Mononuclear cell (primary cell): Measurements from ENCODE around the gene TRIM52. TPM values are rescaled to one million over a fixed set of nuclear protein-coding genes. Genes with fewer than 3 reads are reported as not detected.

Experiments used
- H3K27me3 ChIP-seq: 2 replicates; pipeline ENCODE4 v1.6.0; 2011; ENCODE audit warnings: low read length, control low read depth; ENCODE audit not compliant: insufficient read depth
- H3K4me1 ChIP-seq: 2 replicates; pipeline ENCODE4 v1.5.1; 2011; ENCODE audit warnings: mild to moderate bottlenecking, low read length, control low read depth; ENCODE audit not compliant: insufficient read depth
- H3K4me3 ChIP-seq: 2 replicates; pipeline ENCODE4 v1.5.1; 2011; ENCODE audit warnings: mild to moderate bottlenecking, low read length, moderate library complexity
- H3K9me3 ChIP-seq: 2 replicates; pipeline ENCODE4 v1.5.1; 2011; ENCODE audit warnings: low read depth, mild to moderate bottlenecking, control low read depth, low read length
- total RNA-seq: library from RNA; depleted of rRNA; stranded (reverse); fragments of >200 nt; gene quantifications from one replicate; pipeline ENCODE4 v1.2.3, GENCODE V29; 2012

TRIM52 gene
- total RNA-seq, 1 donor = 17.5 TPM

DNA sequence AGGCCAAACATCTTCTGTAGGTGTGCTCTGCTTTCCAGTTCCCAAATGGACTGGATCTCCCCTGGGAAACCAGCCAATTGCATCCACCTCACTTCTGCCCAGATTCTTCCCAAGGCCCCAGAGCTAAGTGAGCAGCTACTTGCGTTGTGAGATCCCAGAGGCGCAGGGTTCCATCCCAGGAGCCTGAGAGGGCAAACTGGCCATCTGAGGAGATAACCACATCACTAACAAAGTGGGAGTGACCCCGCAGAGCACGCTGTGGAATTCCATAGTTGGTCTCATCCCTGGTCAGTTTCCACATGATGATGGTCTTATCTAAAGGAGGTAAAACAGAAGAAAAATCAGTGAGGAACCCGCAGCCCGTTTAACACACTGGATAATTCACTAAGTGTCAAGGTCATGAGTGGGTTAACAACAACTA, 18.9 kb downstream of the TRIM52 start:
- Histone ChIP-seq H3K27me3 (no peaks in the 10 kb centered on the region), H3K4me3 (peak overlapping the region; percentile 82), H3K9me3 (no peaks in the 10 kb centered on the region), H3K4me1 (peaks cover 45% of the 10 kb centered on the region)

DNA sequence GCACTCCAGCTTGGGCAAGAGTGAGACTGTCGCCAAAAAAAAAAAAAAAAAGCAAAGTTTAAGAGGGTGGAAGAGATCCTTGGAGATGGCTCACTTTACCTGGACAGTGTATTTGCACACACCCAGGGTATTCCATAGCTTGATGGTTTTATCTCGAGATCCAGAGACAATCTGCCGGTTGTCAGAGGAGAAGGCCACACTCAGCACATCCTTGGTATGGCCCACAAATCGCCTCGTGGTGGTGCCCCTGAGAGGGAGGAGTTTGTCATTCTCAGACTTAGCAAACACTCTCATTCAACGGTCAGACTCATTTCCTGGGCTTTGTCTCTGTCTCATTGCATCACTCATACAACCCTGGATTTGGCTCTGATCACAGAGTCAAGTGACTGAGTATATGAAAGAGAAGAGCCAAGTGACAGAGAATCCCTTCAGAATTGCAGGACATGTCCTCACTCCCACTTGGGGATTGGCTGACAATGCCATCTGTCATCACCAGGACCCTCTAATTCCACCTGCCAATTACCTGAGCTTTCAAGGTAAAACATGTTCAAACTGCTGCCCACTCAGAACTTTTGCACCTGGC, 19.5 kb downstream of the TRIM52 start:
- no peaks in the 10 kb centered on the region for H3K27me3 ChIP-seq
- H3K4me3 ChIP-seq = no peak overlapping the region
- no peaks in the 10 kb centered on the region for H3K9me3 ChIP-seq
- H3K4me1 ChIP-seq = peaks cover 41% of the 10 kb centered on the region

DNA sequence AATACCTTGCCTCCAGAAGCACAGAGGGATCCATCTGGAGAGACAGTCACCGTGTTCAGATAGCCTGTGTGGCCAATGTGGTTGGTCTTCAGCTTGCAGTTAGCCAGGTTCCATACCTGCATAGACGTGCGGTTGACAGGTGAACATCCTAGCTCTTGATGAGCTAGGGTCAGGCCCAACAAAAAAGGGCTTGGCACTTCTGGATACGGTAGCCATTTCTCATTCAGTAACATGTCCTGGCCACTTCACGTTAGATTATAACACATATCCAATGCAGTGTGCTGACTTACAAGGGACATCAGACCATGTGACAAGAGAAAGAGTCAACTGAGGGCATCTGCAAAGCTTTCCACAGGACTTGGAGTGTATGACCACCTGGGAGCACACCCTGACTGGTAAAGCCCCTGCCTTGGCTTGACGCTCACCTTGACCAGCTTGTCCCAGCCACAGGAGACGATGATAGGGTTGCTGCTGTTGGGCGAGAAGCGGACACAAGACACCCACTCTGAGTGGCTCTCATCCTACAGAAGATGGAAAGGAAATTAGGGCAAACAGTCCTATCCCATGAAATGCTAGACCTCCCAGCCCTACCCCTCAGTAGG, 21.8 kb downstream of the TRIM52 start:
- no peak overlapping the region for H3K4me3 ChIP-seq
- no peaks in the 10 kb centered on the region for H3K27me3 ChIP-seq
- no peaks in the 10 kb centered on the region for H3K9me3 ChIP-seq
- H3K4me1 ChIP-seq = peaks cover 21% of the 10 kb centered on the region

DNA sequence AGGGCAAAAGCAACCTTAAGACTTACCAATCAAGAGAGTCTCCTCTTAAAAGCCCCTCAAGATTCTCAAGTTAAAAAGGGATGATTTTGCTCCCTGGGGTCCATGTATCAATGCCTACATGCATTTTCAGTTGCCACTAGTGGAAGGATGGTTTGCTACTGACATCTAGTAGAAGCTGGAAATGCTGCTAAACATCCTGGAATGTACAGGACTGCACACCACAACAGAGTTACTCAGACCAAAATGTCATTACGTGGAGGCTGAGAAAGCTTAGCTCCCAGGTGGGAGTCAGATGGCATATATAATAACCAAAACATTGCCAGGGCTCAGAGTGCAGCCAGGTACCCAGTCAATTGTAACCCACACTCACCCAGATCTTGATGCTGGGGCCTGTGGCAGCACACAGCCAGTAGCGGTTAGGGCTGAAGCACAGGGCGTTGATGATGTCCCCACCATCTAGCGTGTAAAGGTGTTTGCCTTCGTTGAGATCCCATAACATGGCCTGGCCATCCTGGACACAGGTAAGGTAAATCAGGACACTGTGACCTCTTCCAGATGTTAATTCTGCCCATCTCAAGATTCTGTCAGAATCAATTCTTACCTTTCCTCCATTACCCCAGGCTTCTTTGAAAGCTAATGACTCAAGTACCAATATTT, 23.1 kb downstream of the TRIM52 start:
- no peaks in the 10 kb centered on the region for H3K9me3 ChIP-seq
- no peak overlapping the region for H3K4me3 ChIP-seq
- H3K27me3 ChIP-seq = no peaks in the 10 kb centered on the region
- H3K4me1 ChIP-seq = peaks cover 19% of the 10 kb centered on the region

DNA sequence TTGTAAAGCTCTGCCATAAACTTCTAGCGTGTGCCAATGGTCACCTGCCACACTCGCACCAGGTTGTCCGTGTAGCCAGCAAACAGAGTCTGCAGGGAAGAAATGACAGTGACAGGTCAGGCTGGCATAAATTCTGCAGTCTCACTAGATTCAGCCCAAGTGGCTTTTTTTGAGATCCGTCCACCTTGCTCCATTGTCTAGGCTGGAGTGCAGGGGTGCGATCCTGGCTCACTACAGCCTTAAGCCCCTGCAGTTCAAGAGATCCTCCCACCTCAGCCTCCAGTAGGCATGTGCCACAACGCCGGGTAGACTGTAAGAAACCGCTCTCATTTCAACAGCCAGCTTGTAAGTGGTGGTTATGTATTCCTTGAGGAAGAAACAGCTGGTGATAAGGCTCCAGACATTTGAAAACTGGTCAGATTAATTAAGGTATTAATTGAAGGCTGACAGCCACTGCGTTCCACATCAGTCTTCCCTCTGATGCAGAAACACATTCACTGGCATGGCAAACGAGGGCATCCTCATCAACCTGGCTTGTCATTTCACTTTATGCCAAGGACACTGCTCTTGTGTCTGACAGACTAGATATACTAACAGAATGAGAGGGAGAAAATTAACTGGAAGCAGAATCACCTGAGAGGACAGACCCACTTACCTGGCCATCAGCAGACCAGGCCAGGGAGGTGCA, 23.8 kb downstream of the TRIM52 start:
- peaks cover 12% of the 10 kb centered on the region for H3K4me1 ChIP-seq
- no peak overlapping the region for H3K4me3 ChIP-seq
- H3K27me3 ChIP-seq = no peaks in the 10 kb centered on the region
- H3K9me3 ChIP-seq = no peaks in the 10 kb centered on the region

DNA sequence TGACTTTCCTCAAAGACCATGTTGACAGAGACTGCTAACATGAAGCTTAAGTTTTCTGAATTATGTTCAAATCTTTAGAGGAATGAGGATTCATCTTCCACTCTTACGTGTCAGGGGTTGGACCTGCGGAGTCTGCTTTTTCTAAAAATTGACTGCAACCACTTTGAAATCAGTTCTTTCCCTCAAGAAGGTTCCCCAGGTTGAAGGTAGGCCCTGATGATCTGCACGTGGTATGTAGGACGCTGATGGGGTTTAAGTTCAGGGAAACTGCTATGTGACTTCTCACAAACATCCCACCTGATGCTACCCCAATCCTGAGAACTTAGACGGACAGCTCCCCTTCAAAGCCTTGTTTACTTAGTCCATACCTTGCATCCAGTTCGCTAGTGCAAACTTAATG, 24.5 kb downstream of the TRIM52 start:
- H3K4me3 ChIP-seq = no peak overlapping the region
- H3K27me3 ChIP-seq = no peaks in the 10 kb centered on the region
- no peaks in the 10 kb centered on the region for H3K9me3 ChIP-seq
- peaks cover 5% of the 10 kb centered on the region for H3K4me1 ChIP-seq

DNA sequence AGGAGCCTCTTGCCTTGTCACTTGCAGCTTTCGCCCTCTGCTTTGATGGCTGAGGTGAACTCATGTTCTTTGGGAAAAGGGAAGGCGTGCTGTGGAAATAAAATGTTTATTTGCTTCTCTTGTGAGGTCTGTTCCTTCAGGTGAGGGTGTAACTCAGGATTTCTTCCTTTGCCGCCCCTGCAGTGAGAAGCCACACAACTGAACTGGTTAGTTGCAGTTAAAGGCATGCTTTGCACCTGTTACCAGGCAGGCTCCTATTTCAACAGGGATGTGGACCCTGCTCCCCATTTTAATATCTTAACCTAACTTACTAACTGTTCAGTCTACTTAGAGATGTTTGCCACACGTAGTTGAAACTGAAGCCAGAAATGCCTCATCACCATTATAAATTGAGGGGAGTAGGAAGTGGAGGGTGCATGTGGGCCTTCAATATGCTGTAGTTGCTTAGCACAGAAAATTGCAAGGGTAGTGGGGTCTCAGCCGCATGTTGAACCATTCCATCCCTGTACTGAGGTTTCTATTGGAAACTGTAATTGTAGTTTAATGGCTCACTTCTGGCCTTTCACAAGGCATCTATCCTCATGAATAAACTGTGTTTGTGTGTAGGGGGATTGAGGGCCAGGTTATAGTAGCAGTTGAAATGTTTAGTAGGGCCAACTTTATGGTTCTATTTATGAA, 25.1 kb downstream of the TRIM52 start:
- Histone ChIP-seq H3K27me3 (no peaks in the 10 kb centered on the region), H3K9me3 (no peaks in the 10 kb centered on the region), H3K4me1 (no peaks in the 10 kb centered on the region), H3K4me3 (no peak overlapping the region)

DNA sequence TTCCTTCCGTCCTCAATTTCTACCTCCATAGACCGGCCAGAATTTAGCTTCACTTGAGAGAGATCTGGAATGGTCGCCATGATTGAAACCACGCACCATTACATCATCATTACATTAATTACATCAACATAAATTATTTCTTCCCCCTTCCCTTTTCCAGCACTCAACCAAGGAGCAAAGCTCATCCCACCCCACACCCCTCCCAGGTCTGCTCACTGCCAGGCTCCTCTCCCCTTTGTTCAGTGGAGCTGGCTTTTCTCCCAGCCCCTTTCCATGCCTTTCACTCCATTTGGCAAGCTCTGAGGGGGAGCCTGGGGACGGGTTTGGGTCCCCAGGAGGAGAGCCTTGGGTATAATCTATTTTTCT, 25.6 kb downstream of the TRIM52 start:
- Histone ChIP-seq H3K4me1 (no peaks in the 10 kb centered on the region), H3K9me3 (no peaks in the 10 kb centered on the region), H3K27me3 (no peaks in the 10 kb centered on the region), H3K4me3 (no peak overlapping the region)

DNA sequence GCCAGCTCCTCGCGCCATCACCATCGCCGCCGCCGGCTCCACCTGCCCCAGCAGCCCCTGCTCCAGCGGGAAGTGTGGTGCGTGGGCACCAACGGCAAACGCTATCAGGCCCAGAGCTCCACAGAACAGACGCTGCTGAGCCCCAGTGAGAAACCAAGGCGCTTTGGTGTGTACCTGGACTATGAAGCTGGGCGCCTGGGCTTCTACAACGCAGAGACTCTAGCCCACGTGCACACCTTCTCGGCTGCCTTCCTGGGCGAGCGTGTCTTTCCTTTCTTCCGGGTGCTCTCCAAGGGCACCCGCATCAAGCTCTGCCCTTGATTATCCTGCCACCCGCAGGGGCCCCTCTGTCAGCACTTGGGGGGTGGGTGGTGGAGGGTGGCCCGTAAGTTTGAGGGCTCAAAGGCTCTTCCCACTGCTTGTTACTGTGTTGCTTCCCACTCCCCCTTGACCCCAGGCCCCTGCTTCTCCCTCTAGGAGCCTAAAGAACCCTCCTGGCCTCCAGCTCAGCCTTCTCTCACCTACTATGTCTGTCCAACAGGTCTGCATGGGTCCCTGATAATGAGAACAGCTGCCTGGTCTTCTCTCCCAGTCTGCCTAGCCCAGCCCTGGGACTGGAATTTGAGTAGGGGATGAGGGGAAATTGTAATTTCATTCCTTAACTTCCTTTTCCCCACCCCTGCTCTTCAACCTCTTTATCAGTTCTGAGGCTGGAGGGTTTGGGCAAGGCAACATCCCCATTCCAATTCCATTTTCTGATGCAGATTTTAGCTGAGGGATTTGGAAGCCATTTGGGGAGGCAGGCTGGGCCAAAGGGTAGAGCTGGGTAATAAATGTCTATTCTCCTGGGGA, 26.3 kb downstream of the TRIM52 start:
- H3K27me3 ChIP-seq = no peaks in the 10 kb centered on the region
- no peaks in the 10 kb centered on the region for H3K4me1 ChIP-seq
- H3K9me3 ChIP-seq = no peaks in the 10 kb centered on the region
- H3K4me3 ChIP-seq = no peak overlapping the region

DNA sequence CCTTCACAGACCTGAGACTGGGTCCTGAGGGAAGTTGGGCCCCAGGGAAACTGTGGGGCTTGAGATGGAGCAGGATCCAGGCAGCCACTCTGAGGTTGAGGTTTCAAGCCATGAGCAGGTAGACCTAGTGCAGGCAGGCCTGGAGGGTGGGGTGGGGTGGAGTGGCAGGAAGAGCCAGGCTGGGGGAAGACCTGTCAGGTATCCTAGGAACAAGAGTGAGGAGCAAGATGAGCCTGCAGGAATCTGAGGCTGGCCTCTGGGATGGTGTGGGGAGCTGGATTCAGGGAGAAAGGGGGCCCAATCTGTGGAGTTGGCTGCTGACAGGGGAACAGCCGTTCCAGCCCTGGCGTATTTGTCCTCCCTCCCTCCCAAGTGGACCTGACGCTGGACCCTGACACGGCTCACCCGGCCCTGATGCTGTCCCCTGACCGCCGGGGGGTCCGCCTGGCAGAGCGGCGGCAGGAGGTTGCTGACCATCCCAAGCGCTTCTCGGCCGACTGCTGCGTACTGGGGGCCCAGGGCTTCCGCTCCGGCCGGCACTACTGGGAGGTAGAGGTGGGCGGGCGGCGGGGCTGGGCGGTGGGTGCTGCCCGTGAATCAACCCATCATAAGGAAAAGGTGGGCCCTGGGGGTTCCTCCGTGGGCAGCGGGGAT, 27.0 kb downstream of the TRIM52 start:
- Histone ChIP-seq H3K27me3 (no peaks in the 10 kb centered on the region), H3K4me3 (no peak overlapping the region), H3K9me3 (no peaks in the 10 kb centered on the region), H3K4me1 (no peaks in the 10 kb centered on the region)

DNA sequence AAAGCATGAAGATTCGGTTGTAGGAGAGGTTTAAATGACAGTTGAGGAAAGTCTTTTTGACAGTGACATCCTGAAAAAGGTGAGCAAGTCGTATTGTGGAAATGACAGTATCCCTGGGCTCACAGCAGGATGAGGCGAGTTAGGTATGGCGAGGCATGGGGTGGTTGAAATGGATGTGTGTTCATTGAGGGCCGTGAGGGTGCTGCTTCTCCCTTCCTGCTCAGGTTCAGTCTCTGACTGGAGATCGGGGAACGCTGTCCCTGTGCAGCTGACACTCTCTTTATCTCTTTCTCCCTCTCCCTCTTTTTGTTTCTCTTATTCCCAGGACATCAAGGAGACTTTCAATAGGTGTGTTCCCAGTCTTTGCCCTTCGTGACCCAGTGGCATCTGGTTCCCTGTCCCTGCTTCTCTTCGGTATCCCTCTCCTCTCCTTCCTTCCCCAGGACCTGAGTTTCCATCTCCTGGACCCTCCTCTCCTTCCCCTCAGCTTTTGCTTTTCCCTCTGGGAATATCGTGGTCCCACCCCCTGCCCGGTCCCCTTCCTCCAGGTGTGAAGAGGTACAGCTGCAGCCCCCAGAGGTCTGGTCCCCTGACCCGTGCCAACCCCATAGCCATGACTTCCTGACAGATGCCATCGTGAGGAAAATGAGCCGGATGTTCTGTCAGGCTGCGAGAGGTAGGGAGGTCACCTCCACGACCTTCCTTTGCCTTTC, 27.7 kb downstream of the TRIM52 start:
- Histone ChIP-seq H3K9me3 (no peaks in the 10 kb centered on the region), H3K4me3 (no peak overlapping the region), H3K27me3 (no peaks in the 10 kb centered on the region), H3K4me1 (no peaks in the 10 kb centered on the region)

DNA sequence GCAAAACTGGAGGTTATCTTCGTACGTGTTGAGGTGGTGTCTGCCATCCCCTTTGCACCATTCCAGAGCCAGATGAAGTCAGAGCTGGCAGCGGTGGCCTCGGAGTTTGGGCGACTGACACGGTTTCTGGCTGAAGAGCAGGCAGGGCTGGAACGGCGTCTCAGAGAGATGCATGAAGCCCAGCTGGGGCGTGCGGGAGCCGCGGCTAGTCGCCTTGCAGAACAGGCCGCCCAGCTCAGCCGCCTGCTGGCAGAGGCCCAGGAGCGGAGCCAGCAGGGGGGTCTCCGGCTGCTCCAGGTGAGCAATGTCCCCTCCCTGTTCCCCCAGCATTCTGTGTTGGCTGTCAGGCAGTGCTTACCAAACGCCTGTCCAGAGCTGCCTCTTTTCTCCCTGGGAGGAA, 28.4 kb downstream of the TRIM52 start:
- H3K4me3 ChIP-seq = no peak overlapping the region
- no peaks in the 10 kb centered on the region for H3K4me1 ChIP-seq
- H3K9me3 ChIP-seq = no peaks in the 10 kb centered on the region
- H3K27me3 ChIP-seq = no peaks in the 10 kb centered on the region

DNA sequence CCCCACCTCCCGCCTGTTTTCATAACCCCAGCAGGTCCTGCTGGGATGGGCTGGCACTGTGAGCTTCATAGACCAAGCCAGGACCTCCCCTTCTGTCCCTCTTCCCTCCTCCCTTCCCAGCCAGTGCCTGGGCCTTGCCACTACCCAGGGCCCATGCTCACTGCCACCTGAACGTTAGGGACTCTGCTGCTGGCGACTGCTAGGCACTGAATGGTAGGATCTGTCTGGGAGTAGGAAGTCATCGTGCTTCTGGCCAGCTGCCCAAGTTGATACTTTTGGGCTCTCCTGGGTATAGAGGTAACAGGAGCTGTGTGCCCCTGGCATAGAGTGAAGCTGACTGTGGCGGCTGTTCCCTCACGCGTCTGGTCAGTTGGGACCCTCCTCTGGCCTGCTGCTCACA, 29.5 kb downstream of the TRIM52 start:
- H3K9me3 ChIP-seq = no peaks in the 10 kb centered on the region
- no peaks in the 10 kb centered on the region for H3K27me3 ChIP-seq
- H3K4me1 ChIP-seq = peaks cover 2% of the 10 kb centered on the region
- no peak overlapping the region for H3K4me3 ChIP-seq
